Mesothelial cell of epicardium (in vitro differentiated cells): ENCODE data around the gene FOXJ3. TPM values are rescaled to one million over a fixed set of nuclear protein-coding genes. Genes with fewer than 3 reads are reported as not detected.
A peak's percentile ranks its signal among the peaks of the same experiment; 100 is the strongest.

Source experiments
- DNase-seq, 2 experiments: peaks; one replicate each; pipeline ENCODE4 v3.0.0; 2021; ENCODE audit warnings: low spot score in 2 of 2; ENCODE audit not compliant: unreplicated experiment in 2 of 2
- H3K27ac Mint-ChIP-seq: 2 replicates; pipeline ENCODE4 v1.8.0; 2021; ENCODE audit warnings: mixed read lengths
- H3K27me3 Mint-ChIP-seq: 2 replicates; pipeline ENCODE4 v1.8.0; 2021; ENCODE audit warnings: low read depth, mixed read lengths
- H3K36me3 Mint-ChIP-seq: 2 replicates; pipeline ENCODE4 v1.8.0; 2021; ENCODE audit warnings: mixed read lengths
- H3K4me1 Mint-ChIP-seq: 2 replicates; pipeline ENCODE4 v1.8.0; 2021; ENCODE audit warnings: mixed read lengths
- H3K4me3 Mint-ChIP-seq: 2 replicates; pipeline ENCODE4 v1.8.0; 2021; ENCODE audit warnings: mild to moderate bottlenecking, moderate library complexity, mixed read lengths
- H3K9me3 Mint-ChIP-seq: 2 replicates; pipeline ENCODE4 v1.8.0; 2021; ENCODE audit warnings: mixed read lengths
- CTCF ChIP-seq: fragments of 200-600 bp; sonication (generic); IDR thresholded peaks from one replicate; pipeline ENCODE4 v1.5.0; 2021; ENCODE audit warnings: antibody characterized with exemption; ENCODE audit not compliant: unreplicated experiment
- total RNA-seq: library from RNA; stranded (reverse); gene quantifications from 3 replicates; pipeline ENCODE4 v1.2.1, GENCODE V29; 2021

Gene FOXJ3
- total RNA-seq, 1 donor from 2014 or later = 79.7 TPM

- Mint-ChIP-seq H3K27me3 (no peaks in the 10 kb centered on the region), H3K36me3 (no peaks in the 10 kb centered on the region), H3K27ac (no peak overlapping the region), H3K4me3 (no peak overlapping the region), H3K4me1 (peaks cover 18% of the 10 kb centered on the region), H3K9me3 (no peaks in the 10 kb centered on the region)
- TF ChIP-seq CTCF = no peak
- DNase-seq = no peak
These were observed 10.0 kb downstream of the FOXJ3 start for GRCh38 chr1:42325014-42325402.

- no peak for DNase-seq
- Mint-ChIP-seq H3K4me3 (no peak overlapping the region), H3K27me3 (no peaks in the 10 kb centered on the region), H3K4me1 (peaks cover 23% of the 10 kb centered on the region), H3K9me3 (no peaks in the 10 kb centered on the region), H3K27ac (no peak overlapping the region), H3K36me3 (no peaks in the 10 kb centered on the region)
- TF ChIP-seq CTCF = no peak
These were observed 10.5 kb downstream of the FOXJ3 start for GRCh38 chr1:42324398-42325013.

- no peak overlapping the region for H3K27ac Mint-ChIP-seq
- H3K27me3 Mint-ChIP-seq = no peaks in the 10 kb centered on the region
- no peaks in the 10 kb centered on the region for H3K36me3 Mint-ChIP-seq
- TF ChIP-seq CTCF = no peak
- no peaks in the 10 kb centered on the region for H3K9me3 Mint-ChIP-seq
- no peak for DNase-seq
- no peak overlapping the region for H3K4me3 Mint-ChIP-seq
- H3K4me1 Mint-ChIP-seq = peaks cover 29% of the 10 kb centered on the region
These were observed 11.5 kb downstream of the FOXJ3 start for GRCh38 chr1:42323551-42323950.

GRCh38 chr1:42322577-42322976 is 12.5 kb downstream of the FOXJ3 start:
- no peaks in the 10 kb centered on the region for H3K27me3 Mint-ChIP-seq
- DNase-seq = no peak
- H3K27ac Mint-ChIP-seq = no peak overlapping the region
- no peaks in the 10 kb centered on the region for H3K36me3 Mint-ChIP-seq
- no peaks in the 10 kb centered on the region for H3K9me3 Mint-ChIP-seq
- H3K4me1 Mint-ChIP-seq = peaks cover 33% of the 10 kb centered on the region
- no peak overlapping the region for H3K4me3 Mint-ChIP-seq
- no peak for TF ChIP-seq CTCF

- Mint-ChIP-seq H3K27ac (no peak overlapping the region), H3K4me3 (no peak overlapping the region), H3K4me1 (peaks cover 37% of the 10 kb centered on the region), H3K9me3 (no peaks in the 10 kb centered on the region), H3K27me3 (no peaks in the 10 kb centered on the region), H3K36me3 (no peaks in the 10 kb centered on the region)
- DNase-seq = no peak
- TF ChIP-seq CTCF = no peak
These were observed 13.3 kb downstream of the FOXJ3 start for GRCh38 chr1:42321731-42322130.

- Mint-ChIP-seq H3K4me1 (peaks cover 44% of the 10 kb centered on the region), H3K9me3 (no peaks in the 10 kb centered on the region), H3K27me3 (no peaks in the 10 kb centered on the region), H3K36me3 (no peaks in the 10 kb centered on the region), H3K27ac (peak overlapping the region; percentile 64), H3K4me3 (no peak overlapping the region)
- TF ChIP-seq CTCF = no peak
- no peak for DNase-seq
These were observed 14.3 kb downstream of the FOXJ3 start for GRCh38 chr1:42320708-42321107.
